PC-9 (cell line): ENCODE measurements around the gene RUNX2. TPM values are rescaled to one million over a fixed set of nuclear protein-coding genes. Genes with fewer than 3 reads are reported as not detected.

Source experiments
- BruUV-seq: library from RNA; stranded (reverse); fragments of 400-500 nt; replicated peaks from 2 replicates; lab custom pipeline; 2021; lab: Mats Ljungman, UMichigan
- CTCF ChIA-PET: fragments of 300-600 bp; sonication (Branson Sonifier 250); formaldehyde crosslinking; loops from one replicate; lab custom pipeline; 2022; ENCODE audit warnings: antibody characterized with exemption; lab: Charles Lee
- POLR2A ChIA-PET: fragments of 300-600 bp; sonication (Branson Sonifier 250); formaldehyde crosslinking; loops from one replicate; lab custom pipeline; 2022; ENCODE audit warnings: antibody characterized with exemption; ENCODE audit not compliant: unreplicated experiment; lab: Charles Lee
- DNase-seq, 2 experiments: peaks; one replicate each; pipeline versions ENCODE4 v3.0.0 to v3.0.0-alpha.2; 2015 to 2022; ENCODE audit warnings: mixed read lengths in 1 of 2
- H2AFZ ChIP-seq: fragments of 200-600 bp; sonication (generic); 2 replicates; pipeline ENCODE4 v1.8.1; 2017; ENCODE audit warnings: antibody characterized with exemption
- H3F3A ChIP-seq: fragments of 200-600 bp; sonication (generic); 2 replicates; pipeline ENCODE4 v1.8.1; 2017; ENCODE audit warnings: antibody characterized with exemption, mild to moderate bottlenecking, low read depth; ENCODE audit not compliant: insufficient read depth
- H3K27ac ChIP-seq: fragments of 200-600 bp; sonication (generic); 2 replicates; pipeline ENCODE4 v1.6.1; 2016; ENCODE audit warnings: mixed run types
- H3K27me3 ChIP-seq: fragments of 200-600 bp; sonication (generic); 2 replicates; pipeline ENCODE4 v1.6.1; 2016; ENCODE audit warnings: low read depth, mixed run types; ENCODE audit not compliant: insufficient read depth
- H3K36me3 ChIP-seq: fragments of 200-600 bp; sonication (generic); 2 replicates; pipeline ENCODE4 v1.6.1; 2016; ENCODE audit warnings: low read depth, mixed run types
- H3K4me1 ChIP-seq: fragments of 200-600 bp; sonication (generic); replicated peaks from 2 replicates; pipeline ENCODE4 v1.6.1; 2016; ENCODE audit warnings: mixed run types; ENCODE audit not compliant: insufficient read depth
- H3K4me2 ChIP-seq: fragments of 200-600 bp; sonication (generic); 2 replicates; pipeline ENCODE4 v1.6.1; 2017; ENCODE audit warnings: mixed run types
- H3K4me3 ChIP-seq: fragments of 200-600 bp; sonication (generic); 2 replicates; pipeline ENCODE4 v1.6.1; 2016; ENCODE audit warnings: mixed run types
- H3K79me2 ChIP-seq: fragments of 200-600 bp; sonication (generic); 2 replicates; pipeline ENCODE4 v1.6.1; 2017; ENCODE audit warnings: low read depth, mixed run types
- H3K9me2 ChIP-seq: fragments of 200-600 bp; sonication (generic); 2 replicates; pipeline ENCODE4 v1.8.1; 2017; ENCODE audit warnings: mild to moderate bottlenecking; ENCODE audit not compliant: insufficient read depth
- H3K9me3 ChIP-seq: fragments of 200-600 bp; sonication (generic); 2 replicates; pipeline ENCODE4 v1.8.1; 2016; ENCODE audit warnings: low read depth; ENCODE audit not compliant: insufficient read depth
- H4K20me1 ChIP-seq: fragments of 200-600 bp; sonication (generic); 2 replicates; pipeline ENCODE4 v1.8.1; 2017; ENCODE audit not compliant: insufficient read depth
- EZH2 ChIP-seq: fragments of 200-600 bp; sonication (generic); IDR thresholded peaks from 2 replicates; pipeline ENCODE4 v1.8.0; 2017; ENCODE audit warnings: antibody characterized with exemption, low read depth
- intact Hi-C: fragments of 100-400 bp; cut with micrococcal nuclease; formaldehyde crosslinking; loops from one replicate; pipeline ENCODE4 v1.10.0; 2022; ENCODE audit not compliant: unreplicated experiment
- total RNA-seq: library from RNA; stranded (reverse); gene quantifications from 2 replicates; pipeline ENCODE4 v1.2.3, GENCODE V29; 2021
- TF ChIP-seq, protein P1 (sequence below): fragments of 200-600 bp; sonication (generic); conservative IDR thresholded peaks from 2 replicates; pipeline ENCODE4 v1.6.1; 2017; ENCODE audit warnings: mixed run types, antibody characterized with exemption, mild to moderate bottlenecking, moderate library complexity

Gene RUNX2
- total RNA-seq, 1 experiment from 2014 or later: 12.5 TPM

DNA sequence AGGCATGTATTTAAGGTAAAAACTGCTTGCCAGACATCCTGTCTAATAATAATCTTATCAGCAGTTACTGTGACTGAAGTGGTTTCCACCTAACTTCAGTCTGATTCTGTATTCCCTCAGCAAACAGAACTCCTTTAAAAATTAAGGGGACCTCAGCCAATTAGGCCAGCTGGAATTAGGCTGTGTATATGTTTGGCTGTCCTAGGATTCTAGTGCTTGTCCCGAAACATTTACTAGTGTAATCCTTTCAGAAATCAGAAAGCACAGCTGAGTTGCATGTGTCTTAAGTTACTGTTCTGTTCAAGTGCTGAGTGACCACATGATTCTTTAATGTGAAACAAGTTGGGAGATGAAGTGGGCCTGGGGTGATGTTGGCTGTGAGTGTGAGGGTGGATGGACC is 170.5 kb downstream of the RUNX2 start:
- CTCF ChIA-PET: no interaction called here
- TF ChIP-seq, protein P1, sequence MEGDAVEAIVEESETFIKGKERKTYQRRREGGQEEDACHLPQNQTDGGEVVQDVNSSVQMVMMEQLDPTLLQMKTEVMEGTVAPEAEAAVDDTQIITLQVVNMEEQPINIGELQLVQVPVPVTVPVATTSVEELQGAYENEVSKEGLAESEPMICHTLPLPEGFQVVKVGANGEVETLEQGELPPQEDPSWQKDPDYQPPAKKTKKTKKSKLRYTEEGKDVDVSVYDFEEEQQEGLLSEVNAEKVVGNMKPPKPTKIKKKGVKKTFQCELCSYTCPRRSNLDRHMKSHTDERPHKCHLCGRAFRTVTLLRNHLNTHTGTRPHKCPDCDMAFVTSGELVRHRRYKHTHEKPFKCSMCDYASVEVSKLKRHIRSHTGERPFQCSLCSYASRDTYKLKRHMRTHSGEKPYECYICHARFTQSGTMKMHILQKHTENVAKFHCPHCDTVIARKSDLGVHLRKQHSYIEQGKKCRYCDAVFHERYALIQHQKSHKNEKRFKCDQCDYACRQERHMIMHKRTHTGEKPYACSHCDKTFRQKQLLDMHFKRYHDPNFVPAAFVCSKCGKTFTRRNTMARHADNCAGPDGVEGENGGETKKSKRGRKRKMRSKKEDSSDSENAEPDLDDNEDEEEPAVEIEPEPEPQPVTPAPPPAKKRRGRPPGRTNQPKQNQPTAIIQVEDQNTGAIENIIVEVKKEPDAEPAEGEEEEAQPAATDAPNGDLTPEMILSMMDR: no peak
- TF ChIP-seq EZH2: no peak

DNA sequence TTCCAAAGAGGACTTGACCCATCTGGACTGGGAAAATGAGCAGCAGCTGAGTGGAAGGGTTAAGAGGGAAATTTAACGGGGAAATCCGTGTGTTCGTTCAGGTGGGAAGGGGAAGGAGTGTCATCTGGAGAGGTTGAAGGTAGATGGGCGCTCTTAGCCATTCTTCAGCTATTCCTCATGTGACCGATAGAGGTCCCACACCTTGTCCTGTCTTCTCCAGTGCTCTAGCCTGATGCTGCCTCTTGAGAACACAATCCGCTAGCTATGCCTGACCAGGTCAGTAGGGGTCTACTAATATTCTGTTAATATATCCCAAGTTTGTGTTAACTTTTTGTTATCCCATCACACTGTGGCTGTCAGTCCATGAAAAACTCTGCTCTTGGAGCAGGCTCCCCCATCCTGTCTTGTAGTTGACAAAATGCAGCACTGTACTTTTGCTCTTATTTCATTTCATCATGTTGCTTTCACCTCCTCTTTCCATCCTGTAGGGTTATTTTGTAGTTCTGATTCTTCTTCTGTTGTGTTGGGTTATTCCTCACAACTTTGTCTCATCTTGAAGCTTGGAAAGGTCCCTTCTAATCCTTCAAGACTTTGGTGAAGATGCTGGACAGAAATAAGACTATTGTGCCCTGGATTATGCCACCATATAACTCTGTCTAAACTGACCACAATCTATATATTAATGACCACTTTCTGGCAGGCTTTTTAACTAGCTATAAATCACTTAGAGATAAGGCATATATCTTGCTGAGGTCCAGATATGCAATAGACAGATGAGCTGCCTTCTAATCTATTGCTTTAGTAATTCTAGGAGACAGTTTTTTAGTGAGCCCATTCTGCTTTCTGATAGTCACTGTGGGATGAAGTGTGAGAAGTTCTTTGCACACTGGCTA is 173.0 kb downstream of the RUNX2 start:
- intact Hi-C loops: no loop called here
- DNase-seq: no peak
- H3F3A ChIP-seq: peaks cover 3% of the 10 kb centered on the region; the same call in 1 of the 2 replicates

More for the DNA sequence above, 170.5 kb downstream of the RUNX2 start:
- POLR2A ChIA-PET: no interaction called here
- no peaks in the 10 kb centered on the region for H3K27me3 ChIP-seq
- no peaks in the 10 kb centered on the region for H4K20me1 ChIP-seq
- no peaks in the 10 kb centered on the region for H3K4me1 ChIP-seq
- no peak overlapping the region for H3K4me3 ChIP-seq
- H2AFZ ChIP-seq: no peak overlapping the region
- H3K4me2 ChIP-seq: no peak overlapping the region
- BruUV-seq: no TSS peak
- H3K27ac ChIP-seq: no peak overlapping the region
- peaks cover 3% of the 10 kb centered on the region; the same call in 1 of the 2 replicates for H3K36me3 ChIP-seq
- H3K9me3 ChIP-seq: no peaks in the 10 kb centered on the region
- intact Hi-C loops: no loop called here
- no peak for DNase-seq
- no peaks in the 10 kb centered on the region for H3F3A ChIP-seq
- H3K79me2 ChIP-seq: no peaks in the 10 kb centered on the region
- H3K9me2 ChIP-seq: no peaks in the 10 kb centered on the region; the same call in 1 of the 2 replicates

DNA sequence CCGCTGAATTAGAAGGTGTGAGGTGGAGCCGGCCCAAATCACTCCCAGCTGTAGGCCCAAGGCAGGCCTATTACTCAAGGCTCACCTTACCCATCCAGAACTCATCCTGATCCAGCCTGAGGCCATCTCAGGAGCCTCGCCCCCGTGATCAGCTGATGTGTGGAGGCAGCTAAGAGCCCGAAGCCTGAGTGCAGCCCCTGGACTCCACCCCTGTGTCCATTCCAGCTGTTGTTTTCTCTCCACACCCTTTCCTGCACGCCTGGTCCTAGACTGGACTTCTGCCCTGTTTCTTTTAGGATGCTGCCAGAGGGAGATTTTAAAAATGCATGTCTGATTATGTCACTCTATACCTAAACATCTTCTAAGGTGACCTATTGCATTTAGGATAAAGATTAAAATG is 174.3 kb downstream of the RUNX2 start:
- Histone ChIP-seq H3K27me3 (no peaks in the 10 kb centered on the region), H3K4me2 (no peak overlapping the region), H3K36me3 (no peaks in the 10 kb centered on the region; the same call in 1 of the 2 replicates), H3K4me3 (no peak overlapping the region), H4K20me1 (no peaks in the 10 kb centered on the region), H3K4me1 (peaks cover 21% of the 10 kb centered on the region), H3K79me2 (no peaks in the 10 kb centered on the region), H2AFZ (no peak overlapping the region), H3K9me2 (no peaks in the 10 kb centered on the region; the same call in 1 of the 2 replicates), H3F3A (peaks cover 12% of the 10 kb centered on the region), H3K9me3 (no peaks in the 10 kb centered on the region), H3K27ac (no peak overlapping the region)
- POLR2A ChIA-PET: no interaction called here
- CTCF ChIA-PET: no interaction called here
- intact Hi-C loops: no loop called here
- DNase-seq: no peak
- no TSS peak for BruUV-seq
- TF ChIP-seq, protein P1: no peak
- TF ChIP-seq EZH2: no peak

More for the DNA sequence above, 173.0 kb downstream of the RUNX2 start:
- Histone ChIP-seq H3K4me3 (no peak overlapping the region), H3K9me3 (no peaks in the 10 kb centered on the region), H3K36me3 (no peaks in the 10 kb centered on the region; the same call in 1 of the 2 replicates), H2AFZ (no peak overlapping the region), H3K27ac (no peak overlapping the region), H3K79me2 (no peaks in the 10 kb centered on the region), H3K4me1 (peaks cover 9% of the 10 kb centered on the region), H4K20me1 (no peaks in the 10 kb centered on the region), H3K4me2 (no peak overlapping the region), H3K9me2 (no peaks in the 10 kb centered on the region; the same call in 1 of the 2 replicates), H3K27me3 (no peaks in the 10 kb centered on the region)
- ChIA-PET CTCF (interaction anchor here (1.3 kb wide), 1 partner anchor 214 kb away, joined by 4 read pairs; no protein-coding TSS in a partner anchor), POLR2A (interaction anchor here (0.7 kb wide), 1 partner anchor 25 kb away, joined by 6 read pairs; no protein-coding TSS in a partner anchor)
- TF ChIP-seq, protein P1: no peak
- TF ChIP-seq EZH2: no peak
- BruUV-seq: no TSS peak
